Adipocyte (in vitro differentiated cells): Measurements from ENCODE around the gene LEFTY2.
"Not testable (repeated sequence)": the region's sequence is repeated elsewhere in the genome, so short reads cannot be mapped to it uniquely, and the experiment has no call there.

Experiments used
- DNase-seq: peaks from one replicate; pipeline ENCODE4 v3.0.0-alpha.2; 2015; ENCODE audit warnings: low read depth
- H3K27me3 ChIP-seq: replicated peaks from 2 replicates; pipeline ENCODE4 v1.7.0; 2013; ENCODE audit warnings: mild to moderate bottlenecking, low read length, moderate library complexity; ENCODE audit not compliant: control insufficient read depth, insufficient read depth
- H3K36me3 ChIP-seq: 2 replicates; pipeline ENCODE4 v1.7.0; 2013; ENCODE audit warnings: low read length, mild to moderate bottlenecking, moderate library complexity; ENCODE audit not compliant: control insufficient read depth, insufficient read depth, severe bottlenecking
- H3K4me1 ChIP-seq: 2 replicates; pipeline ENCODE4 v1.7.0; 2013; ENCODE audit warnings: mild to moderate bottlenecking, low read length, moderate library complexity; ENCODE audit not compliant: control insufficient read depth, insufficient read depth
- H3K4me3 ChIP-seq: 2 replicates; pipeline ENCODE4 v1.7.0; 2013; ENCODE audit warnings: mild to moderate bottlenecking, low read length, moderate library complexity
- H3K9ac ChIP-seq: 2 replicates; pipeline ENCODE4 v1.7.0; 2013; ENCODE audit warnings: mild to moderate bottlenecking, low read length, moderate library complexity
- H3K9me3 ChIP-seq: 2 replicates; pipeline ENCODE4 v1.7.0; 2013; ENCODE audit warnings: mild to moderate bottlenecking, low read length, moderate library complexity; ENCODE audit not compliant: control insufficient read depth

Gene LEFTY2

GRCh38 chr1:225950905-225951497 lies 10.0 kb upstream of the LEFTY2 start:
- peaks cover 52% of the 10 kb centered on the region for H3K27me3 ChIP-seq
- no peaks in the 10 kb centered on the region for H3K36me3 ChIP-seq
- no peak overlapping the region for H3K4me3 ChIP-seq
- DNase-seq, result no peak
- no peaks in the 10 kb centered on the region for H3K9me3 ChIP-seq
- peaks cover under 1% of the 10 kb centered on the region for H3K4me1 ChIP-seq
- no peak overlapping the region for H3K9ac ChIP-seq

DNA sequence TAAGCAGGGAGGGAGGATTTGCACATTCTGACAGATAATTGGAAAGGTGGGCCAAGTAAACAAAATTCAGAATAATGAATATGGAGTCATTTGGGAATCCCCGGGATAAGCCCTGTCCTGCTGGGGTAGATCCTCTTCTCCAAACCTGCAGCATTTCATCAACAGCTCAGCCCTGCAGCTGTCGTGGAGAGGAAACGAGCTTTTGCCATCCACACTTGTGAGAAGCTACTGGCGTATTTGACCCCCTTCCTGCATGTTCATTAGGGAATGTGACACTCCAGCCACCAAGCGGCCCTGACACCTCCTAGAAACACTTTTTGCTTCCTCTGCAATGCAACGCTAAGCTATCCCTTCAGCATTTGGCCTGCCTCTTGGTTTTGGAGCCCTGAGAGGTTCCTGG lies 8.0 kb upstream of the LEFTY2 start:
- Histone ChIP-seq H3K27me3 (peaks cover 45% of the 10 kb centered on the region), H3K9ac (no peak overlapping the region), H3K4me3 (no peak overlapping the region), H3K4me1 (peaks cover 9% of the 10 kb centered on the region), H3K36me3 (no peaks in the 10 kb centered on the region), H3K9me3 (no peaks in the 10 kb centered on the region)
- no peak for DNase-seq

GRCh38 chr1:225946803-225947202 lies 5.8 kb upstream of the LEFTY2 start:
- Histone ChIP-seq H3K27me3 (peaks cover 41% of the 10 kb centered on the region), H3K36me3 (no peaks in the 10 kb centered on the region), H3K4me1 (peaks cover 9% of the 10 kb centered on the region), H3K9ac (no peak overlapping the region), H3K4me3 (no peak overlapping the region), H3K9me3 (no peaks in the 10 kb centered on the region)
- DNase-seq, result no peak

DNA sequence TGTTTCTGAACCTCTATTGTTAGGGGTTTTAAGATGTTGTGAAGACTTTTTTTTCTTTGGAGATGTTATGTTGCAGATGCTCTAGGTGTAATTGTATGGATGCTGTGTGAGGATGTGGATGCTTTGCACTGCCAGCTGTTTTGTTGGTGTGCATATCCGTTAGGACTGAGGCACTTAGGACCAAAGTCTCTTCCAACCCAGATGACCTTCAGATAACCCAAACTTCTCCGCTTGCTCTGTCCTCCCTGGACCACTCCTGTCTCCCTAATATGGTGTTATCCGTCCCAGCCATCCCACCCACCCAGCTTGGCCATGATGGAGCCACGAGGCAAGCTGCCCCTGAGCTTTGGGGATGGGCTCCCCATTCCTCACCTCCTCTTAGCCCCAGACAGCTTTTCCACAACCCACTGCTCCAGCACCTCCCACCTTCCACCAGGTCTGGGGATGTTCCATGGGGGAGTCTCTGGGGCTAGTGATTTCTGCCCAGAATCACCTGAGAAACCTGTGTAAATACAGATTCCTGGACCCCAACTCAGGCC lies 5.1 kb upstream of the LEFTY2 start:
- H3K4me3 ChIP-seq, result no peak overlapping the region
- peaks cover 15% of the 10 kb centered on the region for H3K4me1 ChIP-seq
- no peaks in the 10 kb centered on the region for H3K9me3 ChIP-seq
- peaks cover 36% of the 10 kb centered on the region for H3K27me3 ChIP-seq
- no peak for DNase-seq
- no peaks in the 10 kb centered on the region for H3K36me3 ChIP-seq
- no peak overlapping the region for H3K9ac ChIP-seq

- Histone ChIP-seq H3K9me3 (no peaks in the 10 kb centered on the region), H3K4me1 (peaks cover 15% of the 10 kb centered on the region), H3K36me3 (no peaks in the 10 kb centered on the region), H3K4me3 (no peak overlapping the region), H3K9ac (no peak overlapping the region), H3K27me3 (peaks cover 31% of the 10 kb centered on the region)
- no peak for DNase-seq
These were observed 4.5 kb upstream of the LEFTY2 start for GRCh38 chr1:225945564-225945963.

DNA sequence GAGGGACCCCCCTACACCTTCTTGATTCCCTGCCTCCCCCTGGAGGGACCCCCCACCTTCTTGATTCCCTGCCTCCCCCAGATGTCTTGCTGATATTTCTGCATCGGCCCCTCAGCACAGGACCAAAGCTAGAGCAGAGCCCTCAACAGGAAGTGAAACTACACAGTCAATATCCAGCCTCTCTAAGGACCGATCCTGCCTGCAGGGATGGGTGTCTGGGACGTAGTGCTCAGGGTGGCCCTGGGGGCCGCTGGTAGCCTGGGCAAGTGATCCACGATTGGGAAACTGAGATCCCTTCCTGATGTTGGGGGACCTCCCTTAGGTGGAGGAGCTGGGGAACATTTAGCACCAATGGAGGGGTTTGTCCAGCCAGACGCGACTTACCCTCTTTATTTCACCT lies 3.9 kb upstream of the LEFTY2 start:
- Histone ChIP-seq H3K36me3 (no peaks in the 10 kb centered on the region), H3K9me3 (no peaks in the 10 kb centered on the region), H3K9ac (no peak overlapping the region), H3K27me3 (peaks cover 32% of the 10 kb centered on the region), H3K4me1 (peaks cover 15% of the 10 kb centered on the region), H3K4me3 (no peak overlapping the region)
- no peak for DNase-seq

DNA sequence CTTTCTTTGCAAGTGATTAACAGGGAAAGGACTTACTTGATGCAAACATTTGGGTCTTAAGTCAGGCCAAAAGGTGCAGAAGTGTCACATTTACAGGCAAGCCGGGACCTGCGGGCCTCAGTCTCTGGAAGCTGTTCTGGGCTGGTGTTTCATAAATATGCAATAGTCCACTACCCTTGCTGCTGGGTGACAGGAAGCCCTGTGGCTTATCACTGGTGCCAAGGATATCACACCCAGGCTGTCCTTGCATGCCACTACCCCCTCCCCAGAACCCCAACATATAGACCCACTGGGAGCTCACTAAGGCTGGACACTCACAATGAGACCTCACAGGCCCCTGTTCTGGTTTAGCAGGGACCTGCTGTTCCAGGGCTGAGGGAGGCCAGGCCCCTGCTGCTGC lies 3.4 kb upstream of the LEFTY2 start:
- no peak for DNase-seq
- Histone ChIP-seq H3K4me1 (peaks cover 15% of the 10 kb centered on the region), H3K4me3 (no peak overlapping the region), H3K36me3 (no peaks in the 10 kb centered on the region), H3K9me3 (no peaks in the 10 kb centered on the region), H3K9ac (no peak overlapping the region), H3K27me3 (peaks cover 31% of the 10 kb centered on the region)

DNA sequence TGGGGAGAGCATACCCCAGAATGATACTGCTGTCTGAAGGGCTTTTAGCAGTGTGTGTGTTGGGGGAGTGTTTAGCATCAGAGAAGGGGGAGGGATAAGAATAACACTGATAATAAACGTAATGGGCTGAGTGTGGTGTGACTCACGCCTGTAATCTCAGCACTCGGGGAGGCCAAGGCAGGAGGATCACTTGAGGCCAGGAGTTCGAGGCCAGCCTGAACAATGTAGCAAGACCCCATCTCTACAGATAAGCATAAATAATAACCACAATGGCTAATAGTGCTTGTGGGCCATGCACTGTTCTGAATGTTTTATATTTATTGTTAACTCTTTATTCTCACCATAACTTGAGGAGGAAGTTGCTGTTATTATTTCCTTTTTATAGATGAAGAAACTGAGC lies 2.6 kb upstream of the LEFTY2 start:
- Histone ChIP-seq H3K4me1 (peaks cover 15% of the 10 kb centered on the region), H3K9ac (no peak overlapping the region), H3K36me3 (no peaks in the 10 kb centered on the region), H3K27me3 (peaks cover 23% of the 10 kb centered on the region), H3K9me3 (no peaks in the 10 kb centered on the region), H3K4me3 (no peak overlapping the region)
- no peak for DNase-seq

GRCh38 chr1:225942574-225942973 lies 1.6 kb upstream of the LEFTY2 start:
- Histone ChIP-seq H3K36me3 (no peaks in the 10 kb centered on the region), H3K9me3 (no peaks in the 10 kb centered on the region), H3K9ac (no peak overlapping the region), H3K27me3 (peaks cover 13% of the 10 kb centered on the region), H3K4me1 (peaks cover 15% of the 10 kb centered on the region), H3K4me3 (no peak overlapping the region)
- DNase-seq, result no peak

DNA sequence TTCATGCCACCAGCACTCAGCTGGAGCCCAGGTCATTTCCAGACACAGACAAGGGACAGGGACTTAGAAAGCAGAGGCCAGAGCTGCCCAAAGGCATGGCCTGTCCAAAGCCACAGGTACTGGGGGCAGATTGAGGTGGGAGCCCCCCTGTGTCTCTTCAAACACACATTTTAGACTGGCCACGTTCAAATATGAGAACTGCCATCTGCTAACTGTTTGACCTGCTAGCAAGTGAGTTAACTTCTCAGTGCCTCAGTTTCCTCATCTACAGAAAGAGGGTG lies 862 bp upstream of the LEFTY2 start:
- no peak for DNase-seq
- H3K9ac ChIP-seq, result no peak overlapping the region
- H3K27me3 ChIP-seq, result peaks cover 10% of the 10 kb centered on the region
- H3K9me3 ChIP-seq, result no peaks in the 10 kb centered on the region
- H3K4me1 ChIP-seq, result peaks cover 15% of the 10 kb centered on the region
- no peak overlapping the region for H3K4me3 ChIP-seq
- no peaks in the 10 kb centered on the region for H3K36me3 ChIP-seq

DNA sequence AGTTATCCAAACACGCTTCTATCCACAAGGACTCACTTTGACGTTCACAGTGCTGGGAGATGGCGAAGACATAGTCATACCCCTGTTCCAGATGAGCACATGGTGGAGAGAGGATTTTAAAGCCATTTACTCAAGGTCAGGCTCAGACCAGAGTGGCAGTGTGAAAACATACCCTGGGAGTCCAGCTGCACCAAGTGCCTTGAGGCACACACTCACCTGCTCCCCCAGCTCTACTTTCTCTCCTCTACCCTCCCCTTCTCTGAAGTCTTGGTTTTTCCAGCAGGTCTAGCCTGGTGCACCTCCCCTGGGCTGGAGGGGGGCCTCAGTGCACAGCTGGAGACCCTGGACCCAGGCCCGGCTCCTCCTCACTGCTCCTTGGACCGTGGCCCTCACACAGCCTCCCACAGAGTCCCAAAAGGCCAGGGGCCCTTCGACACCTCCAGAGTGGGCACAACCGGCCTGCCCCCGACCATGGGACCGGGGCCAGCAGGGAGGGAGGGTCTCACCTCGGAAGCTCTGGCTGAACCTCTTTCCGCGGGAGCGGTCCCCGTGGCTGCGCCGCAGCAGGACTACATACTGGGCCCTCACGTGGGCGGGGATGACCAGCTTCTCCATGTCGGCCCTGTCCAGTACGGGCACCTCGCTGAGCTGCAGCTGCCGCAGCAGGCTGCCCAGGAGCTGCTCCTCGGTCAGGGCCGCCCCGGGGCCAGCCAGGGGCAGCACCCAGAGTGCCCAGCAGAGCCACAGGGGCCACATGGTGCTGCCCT lies 452 bp downstream of the LEFTY2 start:
- Histone ChIP-seq H3K36me3 (no peaks in the 10 kb centered on the region), H3K9ac (no peak overlapping the region), H3K4me1 (peaks cover 10% of the 10 kb centered on the region), H3K27me3 (peaks cover 10% of the 10 kb centered on the region), H3K4me3 (no peak overlapping the region), H3K9me3 (no peaks in the 10 kb centered on the region)
- no peak for DNase-seq

DNA sequence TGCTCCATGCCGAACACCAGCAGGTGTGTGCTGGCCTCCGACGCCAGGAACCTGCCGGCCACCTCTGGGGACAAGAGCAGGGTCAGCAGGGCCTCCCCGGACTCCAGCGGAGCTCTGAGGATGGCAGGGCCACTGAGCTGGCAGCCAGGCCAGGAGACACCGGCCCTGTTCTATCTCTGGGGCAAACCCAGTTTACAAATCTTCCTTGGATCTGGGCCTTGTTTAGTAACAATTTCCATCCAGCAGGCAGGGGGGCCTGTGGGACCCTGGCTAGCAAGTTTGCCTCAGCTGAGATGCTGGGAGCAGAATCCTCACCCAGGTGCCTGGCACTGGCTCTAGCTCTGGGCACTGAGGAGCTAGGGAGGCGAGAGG lies 1.1 kb downstream of the LEFTY2 start:
- H3K4me3 ChIP-seq, H3K9ac ChIP-seq, H3K9me3 ChIP-seq: not testable (repeated sequence)

More for the DNA sequence above, 1.1 kb downstream of the LEFTY2 start:
- not testable (repeated sequence) for H3K4me1 ChIP-seq, H3K36me3 ChIP-seq, H3K27me3 ChIP-seq, DNase-seq
